H1 (cell line): Measurements from ENCODE around the gene ARRDC2.

Source experiments
- ATF3 ChIP-seq: IDR thresholded peaks from 2 replicates; pipeline ENCODE4 v1.6.1; 2011; ENCODE audit warnings: low read depth, mild to moderate bottlenecking, low read length; ENCODE audit not compliant: insufficient read depth
- BACH1 ChIP-seq: IDR thresholded peaks from 2 replicates; pipeline ENCODE4 v1.6.1; 2012; ENCODE audit warnings: low read length, improper control_type of control experiment
- EZH2 ChIP-seq: fragments of 200-600 bp; sonication (generic); IDR thresholded peaks from 2 replicates; pipeline ENCODE4 v1.7.1; 2012; ENCODE audit warnings: low read depth, mild to moderate bottlenecking, moderate library complexity, low read length, inconsistent platforms; ENCODE audit not compliant: severe bottlenecking
- MAFK ChIP-seq: IDR thresholded peaks from 2 replicates; pipeline ENCODE4 v1.6.1; 2012; ENCODE audit warnings: low read depth, mild to moderate bottlenecking, improper control_type of control experiment, low read length
- MAX ChIP-seq: IDR thresholded peaks from 2 replicates; pipeline ENCODE4 v1.6.1; 2012; ENCODE audit warnings: inconsistent platforms
- PHF8 ChIP-seq: fragments of 200-600 bp; sonication (generic); conservative IDR thresholded peaks from 2 replicates; pipeline ENCODE4 v1.7.1; 2012; ENCODE audit warnings: low read depth, mild to moderate bottlenecking, inconsistent platforms, low read length, moderate library complexity
- POLR2A ChIP-seq, 2 experiments: IDR thresholded peaks; 1 replicate in 1 of 2; 2 replicates in 1 of 2; pipeline ENCODE4 v1.6.1; 2011; ENCODE audit warnings: low read depth in 2 of 2, low read length in 2 of 2, mild to moderate bottlenecking in 2 of 2; ENCODE audit errors: control extremely low read depth in 1 of 2
- POLR2AphosphoS5 ChIP-seq: IDR thresholded peaks from 2 replicates; pipeline ENCODE4 v1.6.1; 2011; ENCODE audit warnings: low read depth, low read length
- RAD21 ChIP-seq, 2 experiments: IDR thresholded peaks in 1 of 2; conservative IDR thresholded peaks in 1 of 2; 2 replicates each; pipeline ENCODE4 v1.6.1; 2011; ENCODE audit warnings: low read depth in 2 of 2, low read length in 2 of 2, improper control_type of control experiment in 1 of 2, inconsistent platforms in 1 of 2, mild to moderate bottlenecking in 1 of 2, moderate library complexity in 1 of 2
- SRF ChIP-seq: IDR thresholded peaks from 2 replicates; pipeline ENCODE4 v1.6.1; 2011; ENCODE audit warnings: mild to moderate bottlenecking, low read depth, low read length, moderate library complexity
- TBP ChIP-seq: IDR thresholded peaks from 2 replicates; pipeline ENCODE4 v1.6.1; 2011; ENCODE audit warnings: low read depth, low read length, improper control_type of control experiment
- TF ChIP-seq, protein P1 (sequence below), 3 experiments: IDR thresholded peaks; 1 replicate in 2 of 3; 2 replicates in 1 of 3; pipeline versions ENCODE4 v1.5.1 to v1.6.1; 2011; ENCODE audit warnings: low read length in 3 of 3, mild to moderate bottlenecking in 3 of 3, inconsistent platforms in 2 of 3, low read depth in 1 of 3, moderate library complexity in 1 of 3; ENCODE audit not compliant: insufficient read depth in 1 of 3; ENCODE audit errors: control extremely low read depth in 1 of 3

GRCh38 chr19:17974551-17974950, 33.4 kb upstream of the ARRDC2 start:
- TF ChIP-seq ATF3 (no peak), POLR2A (IDR thresholded peaks at IDR 0.05; ENCODE audit: control extremely low read depth in 1 of 2, low read depth in 2 of 2, low read length in 2 of 2) (no peak), MAX (no peak), POLR2AphosphoS5 (no peak), SRF (no peak), TBP (no peak), BACH1 (no peak), MAFK (no peak), PHF8 (no peak), RAD21 (IDR thresholded peaks at IDR 0.05 in 1 of 2, conservative IDR thresholded peaks at IDR 0.05 in 1 of 2; ENCODE audit: low read depth in 2 of 2, low read length in 2 of 2) (no peak), EZH2 (no peak)
- TF ChIP-seq, protein P1, sequence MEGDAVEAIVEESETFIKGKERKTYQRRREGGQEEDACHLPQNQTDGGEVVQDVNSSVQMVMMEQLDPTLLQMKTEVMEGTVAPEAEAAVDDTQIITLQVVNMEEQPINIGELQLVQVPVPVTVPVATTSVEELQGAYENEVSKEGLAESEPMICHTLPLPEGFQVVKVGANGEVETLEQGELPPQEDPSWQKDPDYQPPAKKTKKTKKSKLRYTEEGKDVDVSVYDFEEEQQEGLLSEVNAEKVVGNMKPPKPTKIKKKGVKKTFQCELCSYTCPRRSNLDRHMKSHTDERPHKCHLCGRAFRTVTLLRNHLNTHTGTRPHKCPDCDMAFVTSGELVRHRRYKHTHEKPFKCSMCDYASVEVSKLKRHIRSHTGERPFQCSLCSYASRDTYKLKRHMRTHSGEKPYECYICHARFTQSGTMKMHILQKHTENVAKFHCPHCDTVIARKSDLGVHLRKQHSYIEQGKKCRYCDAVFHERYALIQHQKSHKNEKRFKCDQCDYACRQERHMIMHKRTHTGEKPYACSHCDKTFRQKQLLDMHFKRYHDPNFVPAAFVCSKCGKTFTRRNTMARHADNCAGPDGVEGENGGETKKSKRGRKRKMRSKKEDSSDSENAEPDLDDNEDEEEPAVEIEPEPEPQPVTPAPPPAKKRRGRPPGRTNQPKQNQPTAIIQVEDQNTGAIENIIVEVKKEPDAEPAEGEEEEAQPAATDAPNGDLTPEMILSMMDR (IDR thresholded peaks at IDR 0.05; ENCODE audit: control extremely low read depth in 1 of 3, insufficient read depth in 1 of 3, low read depth in 1 of 3, low read length in 3 of 3) = no peak
